HG02588 (cell line): ENCODE data around the gene COL6A2.
"Not testable (repeated sequence)": the region's sequence is repeated elsewhere in the genome, so short reads cannot be mapped to it uniquely, and the experiment has no call there.

Experiments used
- ATAC-seq: cut with Tn5 transposase; IDR thresholded peaks from one replicate; pipeline ENCODE4 v1.9.1; 2021; ENCODE audit warnings: mild to moderate bottlenecking, moderate library complexity; ENCODE audit not compliant: unreplicated experiment

Gene COL6A2

GRCh38 chr21:46078322-46078977 is 19.5 kb upstream of the COL6A2 start:
- no peak for ATAC-seq

GRCh38 chr21:46078978-46079351 is 18.9 kb upstream of the COL6A2 start:
- no peak for ATAC-seq

GRCh38 chr21:46079352-46080170 is 18.4 kb upstream of the COL6A2 start:
- no peak for ATAC-seq

GRCh38 chr21:46080171-46081021 is 17.5 kb upstream of the COL6A2 start:
- ATAC-seq: no peak

GRCh38 chr21:46081022-46081861 is 16.7 kb upstream of the COL6A2 start:
- no peak for ATAC-seq

- no peak for ATAC-seq
These were observed 15.8 kb upstream of the COL6A2 start for GRCh38 chr21:46081862-46082712.

GRCh38 chr21:46082713-46082962 is 15.3 kb upstream of the COL6A2 start:
- ATAC-seq: no peak

GRCh38 chr21:46082963-46083790 is 14.7 kb upstream of the COL6A2 start:
- no peak for ATAC-seq

GRCh38 chr21:46083791-46084561 is 13.9 kb upstream of the COL6A2 start:
- no peak for ATAC-seq

GRCh38 chr21:46084709-46085108 is 13.2 kb upstream of the COL6A2 start:
- no peak for ATAC-seq

- ATAC-seq: not testable (repeated sequence)
These were observed 12.7 kb upstream of the COL6A2 start for GRCh38 chr21:46085259-46085658.

- no peak for ATAC-seq
These were observed 10.3 kb upstream of the COL6A2 start for GRCh38 chr21:46087641-46088040.

GRCh38 chr21:46088189-46088588 is 9.7 kb upstream of the COL6A2 start:
- no peak for ATAC-seq

GRCh38 chr21:46089285-46089684 is 8.6 kb upstream of the COL6A2 start:
- ATAC-seq: no peak

- ATAC-seq: no peak
These were observed 6.8 kb upstream of the COL6A2 start for GRCh38 chr21:46091118-46091517.

GRCh38 chr21:46091631-46092025 is 6.3 kb upstream of the COL6A2 start:
- no peak for ATAC-seq

- ATAC-seq: no peak
These were observed 5.7 kb upstream of the COL6A2 start for GRCh38 chr21:46092026-46092764.
